CD14-positive monocyte (primary cell): Measurements from ENCODE around the gene LYRM1. TPM values are rescaled to one million over a fixed set of nuclear protein-coding genes. Genes with fewer than 3 reads are reported as not detected.

ENCODE experiments used
- DNase-seq, 3 donors: peaks; one replicate each; pipeline ENCODE4 v3.0.0-alpha.2; 2011 to 2022
- H2AFZ ChIP-seq: 2 replicates; pipeline ENCODE4 v1.6.0; 2012; ENCODE audit warnings: mild to moderate bottlenecking, low read depth, low read length, inconsistent platforms; ENCODE audit not compliant: insufficient read depth, poor library complexity, severe bottlenecking
- H3K27ac ChIP-seq, 2 donors: 1 replicate in 1 of 2; 2 replicates in 1 of 2; pipeline ENCODE4 v1.5.1; 2012 to 2013; ENCODE audit warnings: low read length in 2 of 2, control low read depth in 1 of 2, inconsistent platforms in 1 of 2, low read depth in 1 of 2, mild to moderate bottlenecking in 1 of 2
- H3K27me3 ChIP-seq, 2 donors: one replicate each; pipeline versions ENCODE4 v1.6.0 to v1.6.1; 2011 to 2013; ENCODE audit warnings: low read length in 2 of 2; ENCODE audit not compliant: control insufficient read depth in 2 of 2, insufficient read depth in 2 of 2
- H3K36me3 ChIP-seq, 2 donors: replicated peaks in 1 of 2; 1 replicate in 1 of 2; 2 replicates in 1 of 2; pipeline versions ENCODE4 v1.5.1 to v1.6.1; 2012 to 2013; ENCODE audit warnings: low read length in 2 of 2, control low read depth in 1 of 2, inconsistent platforms in 1 of 2, mild to moderate bottlenecking in 1 of 2; ENCODE audit not compliant: insufficient read depth in 2 of 2, control insufficient read depth in 1 of 2
- H3K4me1 ChIP-seq, 2 donors: 1 replicate in 1 of 2; 2 replicates in 1 of 2; pipeline versions ENCODE4 v1.5.1 to v1.6.1; 2012 to 2013; ENCODE audit warnings: low read length in 2 of 2, control low read depth in 1 of 2, inconsistent platforms in 1 of 2, mild to moderate bottlenecking in 1 of 2, moderate library complexity in 1 of 2; ENCODE audit not compliant: insufficient read depth in 2 of 2, control insufficient read depth in 1 of 2
- H3K4me2 ChIP-seq: replicated peaks from 2 replicates; pipeline ENCODE3; 2012; ENCODE audit warnings: low read length, moderate library complexity, mild to moderate bottlenecking; ENCODE audit not compliant: poor library complexity, severe bottlenecking; ENCODE audit errors: extremely low read depth
- H3K4me3 ChIP-seq, 3 experiments: fragments of 200-600 bp in 1 of 3; sonication (generic) in 1 of 3; replicated peaks in 1 of 3; 1 replicate in 2 of 3; 2 replicates in 1 of 3; pipeline ENCODE4 v1.5.1; 2011 to 2013; ENCODE audit warnings: low read length in 3 of 3, mild to moderate bottlenecking in 3 of 3, control low read depth in 2 of 3, low read depth in 2 of 3, inconsistent platforms in 1 of 3, moderate library complexity in 1 of 3
- H3K79me2 ChIP-seq: 2 replicates; pipeline ENCODE4 v1.6.0; 2012; ENCODE audit warnings: mild to moderate bottlenecking, control low read depth, inconsistent platforms, low read length, moderate library complexity; ENCODE audit not compliant: insufficient read depth
- H3K9ac ChIP-seq: 2 replicates; pipeline ENCODE4 v1.6.0; 2017; ENCODE audit warnings: low read length, mild to moderate bottlenecking; ENCODE audit not compliant: insufficient read depth, poor library complexity, severe bottlenecking
- H3K9me3 ChIP-seq, 2 donors: replicated peaks in 1 of 2; 1 replicate in 1 of 2; 2 replicates in 1 of 2; pipeline versions ENCODE4 v1.5.1 to v1.6.1; 2012 to 2013; ENCODE audit warnings: low read length in 2 of 2, control low read depth in 1 of 2; ENCODE audit not compliant: control insufficient read depth in 1 of 2, insufficient read depth in 1 of 2
- H4K20me1 ChIP-seq: 2 replicates; pipeline ENCODE4 v1.6.0; 2012; ENCODE audit warnings: mild to moderate bottlenecking, low read length, control low read depth, moderate library complexity; ENCODE audit not compliant: insufficient read depth
- H3K27ac Mint-ChIP-seq, 7 donors: one replicate each; pipeline ENCODE4 v1.8.0; 2020; ENCODE audit warnings: mild to moderate bottlenecking in 7 of 7, mixed read lengths in 7 of 7, moderate library complexity in 6 of 7, inconsistent platforms in 2 of 7
- H3K27me3 Mint-ChIP-seq, 3 donors: one replicate each; pipeline ENCODE4 v1.8.0; 2021 to 2022; ENCODE audit warnings: low read depth in 3 of 3, mild to moderate bottlenecking in 3 of 3, mixed read lengths in 3 of 3, moderate library complexity in 3 of 3, inconsistent platforms in 1 of 3
- H3K36me3 Mint-ChIP-seq, 2 donors: one replicate each; pipeline ENCODE4 v1.8.0; 2020; ENCODE audit warnings: mixed read lengths in 2 of 2, inconsistent platforms in 1 of 2, mild to moderate bottlenecking in 1 of 2
- H3K4me1 Mint-ChIP-seq: one replicate; pipeline ENCODE4 v1.8.0; 2020; ENCODE audit warnings: mild to moderate bottlenecking, mixed read lengths
- H3K4me3 Mint-ChIP-seq, 2 donors: one replicate each; pipeline ENCODE4 v1.8.0; 2020; ENCODE audit warnings: mild to moderate bottlenecking in 2 of 2, mixed read lengths in 2 of 2, moderate library complexity in 1 of 2
- H3K9me3 Mint-ChIP-seq, 7 donors: one replicate each; pipeline ENCODE4 v1.8.0; 2020 to 2022; ENCODE audit warnings: mixed read lengths in 7 of 7, mild to moderate bottlenecking in 6 of 7, moderate library complexity in 6 of 7, inconsistent platforms in 2 of 7
- WGBS: methylation state at CpG from one replicate; pipeline ENCODE4 v1.1.5; 2013; ENCODE audit warnings: missing lambda C conversion rate; ENCODE audit not compliant: insufficient coverage; 5-methylcytosine and 5-hydroxymethylcytosine counted together
- intact Hi-C, 2 donors: fragments of 100-400 bp; cut with micrococcal nuclease; formaldehyde crosslinking; loops; one replicate each; pipeline versions ENCODE4 v1.15.0 to v1.15.1; 2023
- polyA plus RNA-seq, 3 donors: library from polyadenylated mRNA; depleted of rRNA in 1 of 3; unstranded in 2 of 3; stranded (reverse) in 1 of 3; fragments of 300-500 nt in 2 of 3; fragments of >200 nt in 1 of 3; fragmentation: Illumina TruSeq in 2 of 3; gene quantifications; 1 replicate in 2 of 3; 2 replicates in 1 of 3; pipeline ENCODE4 v1.2.3, GENCODE V29; 2012 to 2021
- TF ChIP-seq, protein P1 (sequence below): fragments of 200-600 bp; IDR thresholded peaks from one replicate; pipeline ENCODE4 v1.8.0; 2022; ENCODE audit warnings: antibody characterized with exemption, mild to moderate bottlenecking

LYRM1 gene
- polyA plus RNA-seq, 3 donors: 14.8 to 29.5 (median 25.5) TPM

DNA sequence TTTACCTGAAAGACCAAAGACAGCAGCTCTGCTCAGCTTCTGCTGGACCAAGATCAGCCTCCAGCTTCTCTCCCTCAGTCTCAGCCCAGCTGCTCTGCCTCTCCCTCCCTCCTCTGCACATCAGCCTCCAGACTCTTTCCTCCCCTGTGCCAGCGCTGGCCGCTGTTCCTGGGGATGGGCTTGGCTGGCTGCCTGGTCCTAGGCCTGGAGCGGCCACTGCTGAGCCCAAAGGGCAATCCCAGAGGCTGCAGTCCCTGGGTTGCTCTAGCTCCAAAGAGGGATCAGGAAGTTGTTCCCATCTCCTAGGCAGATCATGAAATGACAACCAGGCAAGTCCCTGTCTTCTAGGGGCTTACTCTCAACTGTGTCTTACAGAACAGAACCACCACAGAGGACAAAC is 31.7 kb upstream of the LYRM1 start:
- intact Hi-C loops: loop anchor here in 1 of 2 donors (10.0 kb wide), 1 partner anchor 66 kb away; no protein-coding TSS in a partner anchor
- H2AFZ ChIP-seq: no peak overlapping the region
- H3K4me3 ChIP-seq: no peak overlapping the region
- H3K27ac ChIP-seq: no peak overlapping the region
- H3K9me3 ChIP-seq: no peaks in the 10 kb centered on the region
- H3K27me3 ChIP-seq: no peaks in the 10 kb centered on the region
- Mint-ChIP-seq H3K27me3 (no peaks in the 10 kb centered on the region), H3K27ac (no peak overlapping the region), H3K9me3 (no peaks in the 10 kb centered on the region), H3K4me1 (peaks cover 20% of the 10 kb centered on the region), H3K4me3 (no peak overlapping the region), H3K36me3 (peaks cover 5 to 8% of the 10 kb centered on the region in 2 donors)
- 74% methylated on average over 3 of the region's 3 CpGs for WGBS
- no peaks in the 10 kb centered on the region for H3K36me3 ChIP-seq
- H3K4me1 ChIP-seq: peaks cover 7 to 9% of the 10 kb centered on the region in 2 donors
- no peak overlapping the region for H3K9ac ChIP-seq
- no peak for DNase-seq
- TF ChIP-seq, protein P1, sequence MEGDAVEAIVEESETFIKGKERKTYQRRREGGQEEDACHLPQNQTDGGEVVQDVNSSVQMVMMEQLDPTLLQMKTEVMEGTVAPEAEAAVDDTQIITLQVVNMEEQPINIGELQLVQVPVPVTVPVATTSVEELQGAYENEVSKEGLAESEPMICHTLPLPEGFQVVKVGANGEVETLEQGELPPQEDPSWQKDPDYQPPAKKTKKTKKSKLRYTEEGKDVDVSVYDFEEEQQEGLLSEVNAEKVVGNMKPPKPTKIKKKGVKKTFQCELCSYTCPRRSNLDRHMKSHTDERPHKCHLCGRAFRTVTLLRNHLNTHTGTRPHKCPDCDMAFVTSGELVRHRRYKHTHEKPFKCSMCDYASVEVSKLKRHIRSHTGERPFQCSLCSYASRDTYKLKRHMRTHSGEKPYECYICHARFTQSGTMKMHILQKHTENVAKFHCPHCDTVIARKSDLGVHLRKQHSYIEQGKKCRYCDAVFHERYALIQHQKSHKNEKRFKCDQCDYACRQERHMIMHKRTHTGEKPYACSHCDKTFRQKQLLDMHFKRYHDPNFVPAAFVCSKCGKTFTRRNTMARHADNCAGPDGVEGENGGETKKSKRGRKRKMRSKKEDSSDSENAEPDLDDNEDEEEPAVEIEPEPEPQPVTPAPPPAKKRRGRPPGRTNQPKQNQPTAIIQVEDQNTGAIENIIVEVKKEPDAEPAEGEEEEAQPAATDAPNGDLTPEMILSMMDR: no peak
- H3K79me2 ChIP-seq: peaks cover 10% of the 10 kb centered on the region
- no peak overlapping the region for H3K4me2 ChIP-seq
- peaks cover 66% of the 10 kb centered on the region for H4K20me1 ChIP-seq

DNA sequence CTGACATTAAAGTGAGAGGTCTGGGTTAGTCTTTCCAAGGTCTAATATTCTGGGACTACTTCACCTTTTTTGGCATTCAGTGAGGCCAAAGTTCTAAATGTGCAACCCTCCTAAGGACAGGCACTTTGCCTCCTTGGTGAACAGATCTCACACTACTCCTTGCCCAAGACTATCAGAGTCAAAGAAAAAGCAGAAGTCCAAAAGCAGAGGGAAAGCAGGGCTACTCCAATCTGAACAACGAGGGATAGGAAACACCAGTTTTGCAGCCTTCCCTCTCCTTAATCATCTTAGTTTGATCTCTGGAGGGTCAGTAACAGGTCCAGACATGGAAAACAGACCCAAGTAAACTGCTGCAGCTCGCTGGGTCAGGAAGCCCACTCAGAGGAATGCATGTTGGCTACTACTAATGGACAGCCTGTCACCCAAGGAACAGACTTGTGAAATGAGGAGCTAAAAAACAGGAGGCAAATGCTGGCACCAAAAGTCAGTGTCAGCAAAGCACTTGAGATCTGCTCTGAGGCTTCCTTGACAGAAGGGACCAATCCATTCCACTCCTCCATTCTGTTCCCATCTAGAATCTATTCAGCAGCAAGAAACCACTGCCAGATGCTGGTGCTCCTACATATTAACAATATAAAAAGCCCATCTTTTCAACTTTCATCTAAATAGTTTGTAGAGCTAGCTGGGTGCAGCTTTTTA is 30.3 kb upstream of the LYRM1 start:
- TF ChIP-seq, protein P1: no peak
- H3K79me2 ChIP-seq: peaks cover 15% of the 10 kb centered on the region
- H3K4me2 ChIP-seq: no peak overlapping the region
- H4K20me1 ChIP-seq: peaks cover 74% of the 10 kb centered on the region
- H3K9me3 ChIP-seq: no peaks in the 10 kb centered on the region
- H3K27ac Mint-ChIP-seq: peak overlapping the region in 4 of 7 donors; percentile 37 to 77 (median 67)
- H3K9ac ChIP-seq: no peak overlapping the region
- no peak overlapping the region for H3K4me3 Mint-ChIP-seq
- H3K9me3 Mint-ChIP-seq: no peaks in the 10 kb centered on the region
- intact Hi-C loops: no loop called here
- no peaks in the 10 kb centered on the region for H3K36me3 ChIP-seq
- no peaks in the 10 kb centered on the region for H3K27me3 Mint-ChIP-seq
- no peak overlapping the region for H3K27ac ChIP-seq
- no peaks in the 10 kb centered on the region for H3K27me3 ChIP-seq
- H3K4me1 Mint-ChIP-seq: peaks cover 30% of the 10 kb centered on the region
- 22% methylated on average over 2 of the region's 2 CpGs for WGBS
- peaks cover 7 to 9% of the 10 kb centered on the region in 2 donors for H3K4me1 ChIP-seq
- H3K4me3 ChIP-seq: no peak overlapping the region
- H3K36me3 Mint-ChIP-seq: peaks cover 5 to 8% of the 10 kb centered on the region in 2 donors
- H2AFZ ChIP-seq: no peak overlapping the region
- peak in 1 of 3 donors; percentile 16 for DNase-seq
